Ishikawa (cell line): ENCODE results near the gene TMPRSS12.

Experiments
- EGR1 ChIP-seq: IDR thresholded peaks from 2 replicates; pipeline ENCODE4 v1.6.1; 2012
- NFIC ChIP-seq: IDR thresholded peaks from 2 replicates; pipeline ENCODE4 v1.6.1; 2012

GRCh38 chr12:50882563-50882962, 39.8 kb downstream of the TMPRSS12 start:
- TF ChIP-seq NFIC (no peak), EGR1 (no peak)
